GM21737 (cell line): Measurements from ENCODE around the gene IFT81.
"Not testable (repeated sequence)": the region's sequence is repeated elsewhere in the genome, so short reads cannot be mapped to it uniquely, and the experiment has no call there.

Source experiments
- ATAC-seq: cut with Tn5 transposase; IDR thresholded peaks from one replicate; pipeline ENCODE4 v1.9.1; 2021; ENCODE audit warnings: mild to moderate bottlenecking, moderate library complexity; ENCODE audit not compliant: unreplicated experiment

IFT81 gene

DNA sequence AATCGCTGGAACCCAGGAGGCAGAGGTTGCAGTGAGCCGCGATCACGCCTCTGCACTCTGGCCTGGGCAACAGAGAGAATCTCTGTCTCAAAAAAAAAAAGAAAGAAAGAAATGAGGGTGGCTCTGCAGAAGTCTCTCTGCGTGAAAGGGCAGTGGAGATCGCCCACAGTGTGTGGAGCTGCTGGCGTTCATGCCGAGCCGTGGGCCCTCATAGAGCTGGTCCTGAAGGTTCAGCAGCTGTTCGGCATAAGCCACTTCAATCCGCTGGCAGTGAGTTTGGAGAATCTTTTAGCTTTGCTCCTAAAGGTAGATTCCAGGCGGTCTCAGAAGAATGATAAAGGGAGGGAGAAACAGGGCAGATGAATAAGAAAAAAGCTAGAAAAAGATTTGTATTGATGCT, 120.2 kb downstream of the IFT81 start:
- no peak for ATAC-seq

DNA sequence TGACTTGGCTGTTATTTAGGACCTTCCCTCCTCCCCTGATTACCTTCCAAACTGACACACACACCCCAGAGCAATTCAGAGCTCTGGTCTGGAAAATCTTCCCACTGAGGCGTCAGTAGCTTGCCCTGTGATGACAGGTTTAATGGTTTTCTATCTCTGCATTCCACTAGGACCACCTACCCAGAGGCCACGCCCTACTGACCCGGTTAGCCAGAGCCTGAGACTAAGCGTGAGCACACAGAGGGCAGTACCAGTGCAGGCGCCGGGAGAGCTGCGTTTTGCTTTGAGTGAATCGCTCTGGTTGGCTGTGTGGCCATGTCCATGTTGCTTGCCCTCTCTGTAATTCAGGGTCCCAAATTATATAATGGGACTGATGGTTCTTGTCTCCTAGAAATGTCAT, 120.7 kb downstream of the IFT81 start:
- ATAC-seq, result no peak

DNA sequence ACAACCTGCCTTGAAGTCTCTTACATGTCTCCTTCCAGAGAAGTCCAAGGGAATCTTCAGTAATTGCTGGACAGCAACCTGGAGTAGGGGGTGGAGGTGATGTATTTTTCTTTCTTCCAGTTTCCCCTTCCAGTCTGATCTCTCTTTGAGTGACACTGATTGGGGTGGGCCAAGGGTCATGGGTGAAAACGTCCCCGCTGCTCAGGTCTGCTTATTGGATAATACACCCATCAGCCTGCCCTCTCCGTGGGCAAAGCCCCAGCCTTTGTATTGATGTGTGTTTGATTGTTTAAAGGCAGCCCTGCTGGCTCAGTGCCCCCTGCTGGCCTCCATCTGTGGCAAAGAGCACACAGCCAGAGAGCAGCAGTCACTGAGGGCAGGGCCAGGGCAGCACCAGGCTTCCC, 121.2 kb downstream of the IFT81 start:
- no peak for ATAC-seq

DNA sequence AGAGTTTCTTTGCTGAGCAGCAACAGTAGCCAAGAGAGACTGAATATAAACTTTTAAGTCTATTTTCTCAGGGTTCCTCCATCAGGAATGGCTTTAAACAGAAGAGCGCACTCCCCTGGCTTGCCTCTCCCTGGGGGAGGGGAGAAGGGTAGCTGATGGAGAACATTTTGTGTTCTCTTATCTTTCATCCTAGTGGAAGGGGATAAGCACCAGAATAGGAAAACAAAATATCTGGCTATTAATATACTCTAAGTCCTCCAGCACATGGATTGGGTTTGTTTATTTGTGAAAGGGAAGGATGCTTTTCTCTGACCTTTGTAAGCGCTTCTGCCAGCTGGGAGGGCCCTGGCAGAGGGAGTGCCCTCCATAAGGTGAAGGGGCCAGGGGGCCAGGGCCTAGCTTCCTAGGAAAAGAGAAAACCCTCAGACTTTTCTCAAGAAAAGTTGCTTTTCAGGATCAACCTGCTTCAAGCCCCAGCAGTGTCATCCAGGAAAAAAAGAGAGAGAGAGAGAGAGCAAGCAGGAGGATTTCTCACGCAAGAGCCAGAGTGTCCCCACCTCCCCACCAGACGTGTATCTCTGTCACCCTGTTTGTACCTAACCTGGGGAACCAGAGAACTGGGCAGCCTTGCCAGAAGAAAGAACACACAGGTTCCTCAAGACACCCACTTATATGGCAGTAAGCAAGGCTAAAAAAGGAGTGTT, 122.6 kb downstream of the IFT81 start:
- no peak for ATAC-seq

DNA sequence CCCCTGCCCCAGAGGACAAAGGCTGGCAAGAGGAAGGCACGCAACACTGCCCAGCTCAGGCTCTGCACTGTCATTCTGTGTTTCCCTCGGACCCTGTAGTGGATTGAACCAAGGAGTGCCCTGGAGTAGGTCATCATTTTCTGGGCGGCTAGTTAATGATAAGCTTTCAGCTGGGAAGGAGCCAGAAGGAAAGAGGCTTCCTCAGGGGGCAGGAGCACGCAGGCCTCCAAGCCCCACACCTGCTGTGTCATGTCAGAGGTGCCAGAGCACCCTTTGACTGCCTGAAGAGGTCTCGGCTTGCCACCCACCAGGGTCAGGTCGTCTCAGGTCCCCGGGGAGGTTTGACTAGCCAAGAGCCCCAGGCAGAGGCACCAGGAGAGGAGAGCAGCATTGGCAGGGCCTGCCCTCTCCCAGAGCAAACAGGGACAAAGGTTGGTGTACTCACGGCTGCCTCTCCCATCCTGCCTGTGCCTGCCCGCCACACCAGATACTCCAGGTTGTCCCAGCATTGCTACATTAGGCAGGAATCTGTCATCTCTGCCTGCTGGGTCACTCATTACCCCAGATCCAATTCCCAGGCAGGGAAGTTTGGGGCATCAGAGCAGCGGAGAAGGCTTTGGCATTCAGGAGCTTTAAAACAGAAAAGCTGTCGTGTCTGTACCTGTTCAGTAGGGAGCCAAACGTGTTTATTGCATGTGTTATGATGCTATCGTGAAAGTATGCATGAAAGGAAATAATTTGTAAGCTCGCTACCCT, 123.4 kb downstream of the IFT81 start:
- ATAC-seq, result no peak

DNA sequence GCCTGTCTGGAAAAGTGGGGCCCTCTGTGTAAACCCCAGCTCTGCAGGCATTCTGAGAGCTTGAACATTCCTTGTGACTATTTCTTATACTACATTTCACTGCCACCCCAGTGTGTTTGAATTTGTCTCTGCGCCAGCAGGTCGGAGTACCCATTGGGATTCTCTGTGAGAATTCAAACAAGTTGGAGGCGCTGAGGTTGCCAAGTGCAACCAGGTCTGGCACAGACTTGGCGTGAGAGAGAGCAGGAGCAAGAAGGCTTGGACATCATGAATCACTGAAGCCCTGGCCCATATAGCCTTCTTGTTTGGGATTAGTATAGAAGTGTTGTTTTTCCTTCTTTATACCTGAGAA, 123.9 kb downstream of the IFT81 start:
- ATAC-seq, result no peak

DNA sequence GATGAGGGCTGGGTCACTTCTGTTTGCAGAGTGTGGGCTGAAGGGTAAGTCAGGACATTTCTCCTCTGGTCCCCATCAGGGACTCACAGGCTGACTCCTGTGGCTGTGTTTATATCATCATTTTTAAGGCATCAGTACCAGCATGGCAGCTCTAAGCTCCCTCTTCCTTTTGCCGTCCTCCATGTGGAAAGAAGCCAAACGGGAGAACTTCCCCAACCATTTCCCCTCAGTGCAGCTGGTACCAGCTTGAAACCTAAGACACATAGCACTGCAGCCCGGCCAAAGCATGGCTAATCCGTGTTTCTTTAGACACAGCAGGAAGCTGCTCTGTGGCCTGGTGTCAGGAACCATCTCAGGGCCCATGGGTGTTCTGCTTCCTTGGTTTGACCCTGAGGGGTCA, 124.9 kb downstream of the IFT81 start:
- no peak for ATAC-seq

DNA sequence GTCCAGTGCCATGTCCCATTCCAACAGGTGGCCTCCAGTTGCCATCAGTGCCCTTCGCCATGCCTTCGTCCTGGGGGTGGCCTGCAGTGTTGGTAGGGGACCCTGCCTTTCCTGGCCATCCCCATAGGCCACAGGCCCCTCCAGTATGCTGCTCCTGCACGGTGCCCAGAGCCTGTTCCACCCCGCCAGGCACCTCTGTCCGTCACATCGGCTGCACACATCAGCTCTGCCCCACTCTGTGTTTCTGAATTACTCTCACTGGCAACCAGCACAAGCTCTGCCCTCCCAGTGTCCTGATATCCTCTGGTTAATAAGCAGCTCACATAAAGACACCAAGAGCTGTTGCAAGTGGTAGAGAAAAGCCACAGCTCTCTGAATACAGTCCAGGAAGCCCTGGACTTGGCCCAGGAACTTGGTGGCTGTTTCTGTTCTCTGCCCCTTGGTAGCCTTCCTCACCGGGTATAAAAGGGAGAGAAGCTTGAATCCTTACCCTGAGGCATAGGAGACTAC, 125.6 kb downstream of the IFT81 start:
- ATAC-seq, result no peak

DNA sequence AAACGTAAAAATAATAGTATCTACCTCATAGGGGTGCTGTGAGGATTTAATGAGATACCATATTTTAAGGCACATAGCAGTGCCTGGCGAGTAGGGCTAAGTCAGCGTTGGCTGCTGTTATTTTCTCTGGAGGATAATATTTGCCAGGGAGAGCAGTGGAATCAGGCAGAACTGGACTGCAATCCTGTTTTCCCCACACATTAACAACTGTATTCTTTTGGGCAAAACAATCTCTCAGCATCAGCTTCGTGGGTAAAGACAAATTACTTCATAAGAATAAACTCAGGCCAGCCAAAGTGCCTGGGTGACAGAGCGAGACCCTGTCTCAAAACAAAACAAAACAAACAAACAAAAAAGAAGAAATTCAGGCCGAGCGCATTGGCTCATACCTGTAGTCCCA, 127.2 kb downstream of the IFT81 start:
- ATAC-seq, result no peak

DNA sequence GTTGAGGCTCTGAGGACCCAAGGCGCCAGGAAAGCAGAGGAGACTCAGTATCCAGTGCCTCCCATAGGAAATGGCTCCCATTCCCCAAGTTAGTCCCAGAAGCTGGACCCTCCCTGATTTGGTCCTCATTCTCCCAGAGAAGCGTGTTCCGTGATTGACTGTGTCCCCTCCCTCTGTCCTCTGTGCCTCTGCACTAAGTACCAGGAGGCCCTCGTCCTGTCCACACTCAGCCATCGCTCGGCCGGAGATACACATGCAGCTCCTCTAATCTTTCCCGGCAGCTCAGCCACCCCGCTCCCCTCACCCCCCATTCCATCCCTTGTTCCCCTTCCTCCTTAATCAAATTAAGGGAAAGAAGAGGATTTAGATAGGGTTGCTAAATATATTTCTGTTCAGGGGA, 128.6 kb downstream of the IFT81 start:
- no peak for ATAC-seq

DNA sequence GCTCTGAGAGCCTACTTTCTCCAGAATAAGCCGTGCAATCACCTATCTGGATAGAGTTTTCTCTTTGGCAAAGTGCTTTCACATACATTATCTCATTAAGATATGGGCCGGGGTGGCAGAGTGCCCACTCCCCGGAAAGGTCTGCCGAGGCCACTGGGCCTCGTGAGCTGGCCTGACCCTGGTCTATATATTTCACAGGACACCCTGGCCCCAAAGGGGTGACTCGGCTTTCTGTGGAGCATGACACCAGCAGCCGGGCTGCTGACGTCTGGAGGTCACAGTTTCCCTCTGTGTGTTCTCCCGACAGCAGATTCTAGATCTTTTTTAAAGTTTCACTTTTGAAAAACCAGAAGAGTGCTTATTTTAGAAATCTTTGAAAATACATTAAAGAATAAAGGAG, 129.0 kb downstream of the IFT81 start:
- ATAC-seq, result no peak

DNA sequence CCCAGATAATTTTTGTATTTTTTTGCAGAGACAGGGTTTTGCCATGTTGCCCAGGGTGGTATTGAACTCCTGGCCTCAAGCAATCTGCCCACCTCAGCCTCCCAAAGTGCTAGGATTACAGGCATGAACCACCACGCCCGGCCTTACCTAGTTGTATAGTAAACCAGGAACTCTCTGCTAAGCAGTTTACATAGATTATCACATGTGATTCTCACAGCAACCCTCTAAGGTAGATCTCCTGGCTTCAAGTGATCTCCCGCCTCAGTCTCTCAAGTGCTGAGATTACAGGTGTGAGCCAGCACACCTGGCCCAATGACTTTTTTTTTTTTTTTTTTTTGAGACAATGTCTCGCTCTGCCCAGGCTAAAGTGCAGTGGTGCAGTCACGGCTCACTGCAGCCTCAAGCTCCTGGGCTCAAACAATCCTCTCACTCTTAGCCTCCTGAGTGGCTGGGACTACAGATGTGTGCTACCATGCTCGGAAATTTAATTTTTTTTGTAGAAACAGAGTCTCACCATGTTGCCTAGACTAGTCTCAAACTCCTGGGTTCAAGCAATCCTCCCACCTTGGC, 130.9 kb downstream of the IFT81 start:
- ATAC-seq, result no peak

DNA sequence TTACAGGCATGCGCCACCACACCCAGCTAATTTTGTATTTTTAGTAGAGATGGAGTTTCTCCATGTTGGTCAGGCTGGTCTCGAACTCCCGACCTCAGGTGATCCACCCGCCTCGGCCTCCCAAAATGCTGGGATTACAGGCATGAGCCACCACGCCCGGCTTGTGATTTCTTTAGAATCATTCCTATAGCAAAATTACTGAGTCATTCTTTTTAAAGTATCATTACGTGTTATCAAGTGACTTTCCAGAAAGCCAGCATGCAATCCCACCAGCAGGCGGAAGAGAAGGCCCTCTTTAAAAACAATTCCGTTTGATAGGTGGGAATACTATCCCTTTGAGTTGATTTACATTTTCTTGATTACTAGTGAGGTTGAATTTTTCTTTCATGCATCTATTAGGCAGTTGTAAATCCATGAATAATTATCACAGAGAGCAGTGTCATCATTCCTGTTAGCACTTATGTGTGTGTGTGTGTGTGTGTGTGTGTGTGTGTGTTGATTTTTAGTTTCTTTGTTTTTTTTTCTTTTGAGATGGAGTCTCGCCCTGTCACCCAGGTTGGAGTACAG, 131.8 kb downstream of the IFT81 start:
- ATAC-seq, result not testable (repeated sequence)

DNA sequence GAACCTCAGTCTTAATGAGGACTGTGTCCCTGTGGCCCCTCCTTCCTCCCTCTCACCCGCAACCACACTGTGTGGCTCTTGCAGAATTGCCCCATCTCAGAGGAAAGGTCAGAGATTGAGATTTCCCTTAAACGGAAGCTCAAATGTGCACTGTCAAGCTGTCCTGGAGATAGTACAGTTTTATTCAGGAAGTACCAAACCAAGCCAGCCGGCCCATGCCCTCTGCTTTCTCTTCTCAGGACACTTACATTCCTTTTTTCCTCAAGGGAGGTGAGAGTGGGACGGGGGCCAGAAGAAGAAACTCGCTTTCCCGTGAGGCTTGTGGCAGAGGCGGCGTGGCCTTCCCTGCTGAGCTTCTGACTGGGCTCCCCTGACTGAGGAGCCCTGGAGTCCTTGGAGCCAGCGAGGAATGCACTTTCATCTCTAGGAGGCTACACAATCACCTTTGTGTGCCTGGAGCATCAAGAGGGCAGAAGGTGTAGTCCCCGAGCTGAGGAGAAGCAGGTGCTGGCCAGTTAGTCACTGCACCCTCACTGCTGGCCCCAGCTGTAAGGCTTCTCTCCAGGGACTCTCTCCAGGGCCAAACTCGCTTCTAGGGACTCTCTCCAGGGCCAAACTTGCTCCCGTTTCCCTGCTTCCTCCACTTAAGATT, 132.7 kb downstream of the IFT81 start:
- ATAC-seq, result no peak

DNA sequence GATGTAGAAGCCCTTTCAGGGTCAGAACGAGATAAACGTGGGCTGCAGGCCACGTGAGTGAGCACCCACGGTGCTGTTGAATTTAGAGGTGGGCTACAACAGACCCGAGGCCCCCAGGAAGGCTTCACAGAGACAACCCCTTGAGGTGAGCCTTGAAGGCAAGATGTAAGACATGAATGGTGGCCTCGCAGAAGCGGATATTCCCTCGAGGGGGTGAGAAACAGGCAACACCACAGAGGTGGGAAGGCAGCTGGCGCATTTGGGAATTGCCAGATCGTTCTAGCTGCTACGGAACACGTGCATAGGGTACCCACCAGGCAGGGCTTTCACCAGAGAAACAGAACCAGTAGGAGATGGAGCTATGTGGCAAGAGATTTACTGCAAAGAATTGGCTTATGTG, 134.3 kb downstream of the IFT81 start:
- ATAC-seq, result no peak

DNA sequence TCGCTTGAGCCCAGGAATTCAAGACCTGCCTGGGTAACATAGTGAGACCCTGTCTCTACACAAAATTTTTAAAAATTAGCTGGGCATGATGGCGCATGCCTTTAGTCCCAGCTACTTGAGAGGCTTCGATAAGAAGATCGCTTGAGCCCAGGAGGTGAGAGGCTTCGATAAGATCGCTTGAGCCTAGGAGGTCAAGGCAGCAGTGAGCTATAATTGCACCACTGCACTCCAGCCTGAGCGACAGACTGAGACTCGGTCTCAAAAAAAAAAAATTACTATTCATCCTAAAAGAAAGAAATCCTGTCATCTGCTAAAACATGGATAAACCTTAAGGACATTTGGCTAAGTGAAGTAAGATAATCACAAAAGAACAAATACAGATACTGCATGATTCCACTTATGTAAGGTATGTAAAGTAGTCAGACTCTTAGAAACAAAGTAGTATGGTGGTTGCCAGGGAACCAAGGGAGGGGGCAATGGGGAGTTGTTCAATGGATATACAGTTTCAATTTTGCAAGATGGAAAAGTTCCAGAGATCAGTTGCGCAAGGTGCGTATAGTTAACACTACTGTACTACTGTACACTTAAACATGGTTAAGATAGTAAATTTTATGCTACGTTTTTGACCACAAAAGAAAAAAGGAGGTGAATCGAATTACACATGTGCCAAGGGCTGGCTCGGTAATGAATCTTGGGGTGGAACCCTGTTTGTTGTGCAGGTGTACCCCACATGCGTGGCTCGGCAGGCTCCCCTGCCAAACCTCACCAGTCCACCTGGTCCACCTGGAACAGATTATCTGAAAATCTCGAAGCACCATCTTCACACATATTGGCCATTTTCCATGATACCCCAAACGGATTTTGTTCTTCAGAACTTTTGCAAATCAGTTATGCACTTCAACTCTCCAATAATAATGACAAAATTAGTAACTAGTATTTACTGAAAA, 138.6 kb downstream of the IFT81 start:
- no peak for ATAC-seq

DNA sequence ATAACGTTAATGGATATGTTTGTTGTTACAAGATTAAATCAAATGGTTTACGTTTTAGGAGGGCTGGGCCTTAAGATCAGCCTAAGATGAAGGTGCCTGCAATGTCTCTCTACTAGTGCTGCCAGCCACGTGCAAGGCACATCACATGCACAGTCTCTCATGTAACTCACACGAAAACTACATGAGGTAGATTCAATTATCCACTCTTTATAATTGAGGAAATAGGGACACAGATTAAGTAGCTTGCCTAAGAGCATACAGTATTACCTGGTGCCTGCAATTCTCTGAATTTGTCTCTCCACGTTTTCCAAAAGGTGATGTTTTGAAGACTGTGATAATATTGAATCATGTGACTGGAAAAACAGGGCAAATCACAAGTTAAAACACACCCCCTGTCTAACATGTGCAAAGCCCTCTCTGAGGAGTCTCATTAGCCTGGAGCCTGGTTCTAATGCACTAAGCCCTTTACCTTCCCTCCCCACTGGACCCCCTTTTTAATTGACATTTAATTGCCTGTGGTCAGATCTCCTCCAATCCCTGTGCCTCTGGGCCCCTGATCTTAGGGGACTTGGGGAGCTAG, 142.3 kb downstream of the IFT81 start:
- ATAC-seq, result no peak

DNA sequence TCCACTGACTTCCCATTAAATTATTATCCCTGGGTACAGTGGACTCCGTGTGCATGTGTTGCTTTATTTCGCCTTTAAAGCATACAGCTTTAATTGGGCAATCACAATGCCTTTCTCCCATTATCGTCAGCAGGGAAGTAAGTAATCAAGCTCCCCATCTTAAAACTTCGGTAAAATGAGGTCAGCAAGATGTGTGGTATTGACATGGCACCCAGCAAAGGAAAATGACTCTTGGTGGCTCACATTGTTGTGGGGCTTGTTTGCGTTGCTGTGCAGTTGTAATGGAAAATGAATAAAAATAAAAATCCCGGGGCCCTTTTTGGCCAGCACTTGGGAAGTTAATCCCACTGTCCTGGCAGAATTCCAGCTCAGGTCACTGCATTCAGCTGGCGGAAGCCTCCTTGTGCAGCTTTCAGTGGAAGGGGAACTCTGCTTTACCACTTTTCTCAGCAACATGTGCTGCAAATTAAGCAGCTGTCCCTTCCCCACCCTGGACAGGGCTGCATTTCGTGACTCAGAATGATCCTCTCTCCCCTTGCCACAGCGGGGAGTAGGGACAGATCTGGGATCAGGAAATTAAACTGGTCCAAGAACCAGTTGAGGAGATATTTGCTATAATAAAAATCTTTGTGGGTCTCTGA, 142.9 kb downstream of the IFT81 start:
- no peak for ATAC-seq
